NCI-H1694 (cell line): Measurements from ENCODE around the gene SLC1A7.

Experiments used
- DNase-seq: peaks from one replicate; lab custom pipeline; 2025; lab: John Stamatoyannopoulos, UW

SLC1A7 gene

DNA sequence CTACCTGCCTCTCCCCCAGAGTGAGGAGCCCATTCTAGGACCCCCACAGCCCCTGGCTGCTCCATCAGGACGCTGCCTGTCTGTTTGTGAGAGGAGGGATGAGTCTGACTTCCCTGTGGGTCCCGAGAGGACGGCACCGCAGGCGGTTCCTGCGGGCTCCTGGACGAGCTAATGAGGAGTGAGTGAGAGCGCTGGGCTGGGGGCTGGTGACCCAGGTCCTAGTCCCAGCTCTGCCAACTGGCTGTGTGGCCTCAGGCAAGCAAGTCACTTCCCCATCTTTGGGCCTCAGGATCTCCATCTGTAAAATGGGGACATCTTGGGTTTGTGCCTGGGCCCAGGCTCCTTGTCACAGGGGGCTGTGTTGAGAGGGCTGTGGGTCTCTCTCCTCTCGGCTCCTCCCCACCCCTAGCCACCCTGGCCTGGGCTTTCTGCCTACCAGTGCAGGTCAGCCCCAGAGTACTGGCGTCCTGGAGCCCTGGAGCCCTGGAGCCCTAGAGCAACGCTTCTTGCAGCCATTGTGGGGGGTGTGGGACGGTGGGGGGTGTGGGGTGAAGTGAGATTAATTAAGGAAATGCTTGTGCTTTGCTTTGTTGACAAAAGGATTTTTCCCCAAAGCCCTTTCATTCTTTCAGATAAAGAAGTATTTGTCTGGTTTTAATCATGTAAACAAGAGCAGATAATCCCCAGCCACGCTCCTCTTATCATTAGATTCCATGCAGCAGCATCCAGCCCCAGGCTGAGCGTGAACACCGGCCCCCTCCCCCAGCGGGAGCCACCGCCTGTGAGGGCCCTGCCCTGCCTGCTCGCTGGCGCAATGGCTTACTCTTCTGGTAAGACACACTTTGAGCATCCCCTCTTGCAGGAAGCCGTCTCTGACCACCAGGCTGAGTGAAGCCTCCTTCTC, 26.8 kb downstream of the SLC1A7 start:
- no peak for DNase-seq

DNA sequence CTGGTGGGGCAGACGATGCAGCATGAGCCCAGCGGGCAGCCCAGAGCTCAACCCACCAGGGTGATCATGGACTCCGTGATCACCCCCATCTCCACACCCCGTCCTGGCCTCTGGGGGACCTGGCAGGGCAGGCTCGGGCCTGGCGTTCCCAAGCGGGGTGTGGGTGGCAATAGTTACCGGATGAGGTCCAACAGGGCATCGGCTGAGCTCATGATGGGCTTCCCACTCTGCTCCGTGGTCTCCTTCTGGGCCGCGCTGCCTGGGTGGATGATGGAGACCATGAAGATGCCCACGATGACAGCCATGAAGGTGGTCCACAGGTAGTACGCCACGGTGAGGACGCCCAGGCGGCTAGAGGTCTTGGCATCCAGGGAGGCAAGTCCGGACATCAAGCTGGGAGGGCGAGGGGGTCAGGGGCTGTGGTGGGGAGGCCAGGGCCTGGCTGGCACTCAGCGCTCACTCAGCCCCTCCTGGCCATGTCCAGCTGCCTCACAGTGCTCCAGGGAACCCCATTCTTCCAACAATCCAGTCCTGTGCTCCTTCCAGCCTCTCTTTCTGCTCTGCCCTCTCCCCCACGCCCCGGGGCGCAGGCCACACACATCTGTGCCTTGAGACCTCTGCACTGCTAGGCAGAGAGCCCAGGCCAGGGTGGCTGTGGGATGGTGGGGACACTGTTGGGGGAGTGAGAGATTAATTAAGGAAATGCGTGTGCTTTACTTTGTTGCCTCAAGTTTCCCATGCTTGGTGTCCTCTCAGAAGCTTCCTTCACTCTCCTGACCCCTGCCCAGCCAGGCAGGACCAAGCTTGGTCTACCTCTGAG, 27.6 kb downstream of the SLC1A7 start:
- no peak for DNase-seq

DNA sequence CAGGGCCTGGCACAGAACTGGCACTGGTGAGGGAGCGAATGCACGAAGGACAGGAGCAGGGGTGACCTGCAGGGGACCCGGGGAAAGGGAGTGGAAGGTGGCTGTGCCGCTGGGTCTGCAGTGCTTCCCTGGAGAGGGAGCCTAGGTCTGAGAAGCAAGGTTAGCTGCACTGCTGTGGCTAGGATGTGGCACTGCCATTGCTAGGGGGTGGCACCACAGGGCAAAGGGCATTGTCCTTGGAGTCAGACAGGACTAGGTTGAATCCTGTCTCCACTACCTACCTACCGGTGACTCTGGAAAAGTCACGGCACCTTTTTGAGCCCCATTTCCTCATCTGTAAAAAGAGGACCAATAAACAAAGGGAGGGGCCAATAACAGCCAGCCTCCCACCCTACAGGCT, 28.3 kb downstream of the SLC1A7 start:
- no peak for DNase-seq

DNA sequence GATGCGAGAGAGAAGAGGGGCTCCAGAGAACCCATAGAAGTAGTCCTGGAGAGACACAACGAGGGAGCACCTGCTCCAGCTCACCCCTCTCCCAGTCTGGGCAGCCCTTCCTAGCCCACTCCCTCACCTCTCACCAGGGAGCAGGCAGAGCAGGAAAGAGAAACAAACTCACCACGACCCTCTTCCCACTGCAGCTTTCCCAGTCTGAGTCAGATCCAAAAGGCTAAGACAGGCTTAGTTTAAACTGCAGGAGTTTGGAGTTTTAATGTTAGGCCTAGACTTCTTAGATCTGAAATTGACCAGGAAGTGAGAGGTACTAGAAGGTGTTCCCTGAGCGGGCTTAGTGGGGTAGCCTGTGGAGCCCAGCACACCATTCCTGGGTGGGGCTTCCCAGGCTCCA, 29.6 kb downstream of the SLC1A7 start:
- no peak for DNase-seq

DNA sequence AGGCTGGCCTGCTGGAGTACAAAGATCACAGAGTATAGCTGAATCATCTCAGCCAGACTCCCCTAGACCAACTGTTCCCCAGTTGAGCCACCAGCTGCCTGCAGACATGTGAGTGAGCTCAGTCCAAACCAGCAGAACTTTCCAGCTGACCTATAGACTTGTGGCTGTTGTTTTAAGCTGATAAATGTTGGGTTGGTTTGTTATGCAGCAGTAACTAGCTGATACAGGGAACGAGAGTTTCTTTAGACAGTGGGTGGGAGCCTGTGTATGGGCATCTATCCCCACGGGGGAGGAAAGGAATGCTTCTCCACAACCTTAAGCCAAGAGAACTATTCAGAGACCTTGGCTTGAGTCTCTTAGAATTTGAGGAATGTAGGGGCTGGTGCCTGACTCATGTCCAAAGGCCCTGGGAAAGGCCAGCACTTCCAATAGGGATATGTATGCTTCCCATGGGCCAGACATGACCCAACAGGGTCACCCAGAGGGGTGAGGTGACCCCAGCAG, 30.1 kb downstream of the SLC1A7 start:
- no peak for DNase-seq

DNA sequence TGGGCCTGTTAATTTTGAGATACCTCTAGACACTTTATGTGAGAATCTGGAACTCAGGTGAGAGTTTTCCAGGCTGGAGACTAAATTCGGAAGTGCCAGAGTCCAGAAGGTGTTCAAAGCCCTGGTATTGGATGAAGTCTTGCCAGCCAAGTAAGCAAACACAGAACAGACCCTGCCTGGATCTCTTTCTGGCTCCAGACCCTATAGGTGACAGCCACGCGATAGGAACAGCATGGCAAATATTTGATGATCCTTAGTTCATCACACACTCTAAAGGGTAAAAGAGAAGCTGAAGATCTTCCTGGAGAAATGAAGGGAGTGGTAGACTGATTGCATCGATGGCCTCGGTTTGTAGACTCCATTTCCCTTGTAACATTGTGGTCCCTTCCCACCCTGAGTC, 30.7 kb downstream of the SLC1A7 start:
- no peak for DNase-seq

DNA sequence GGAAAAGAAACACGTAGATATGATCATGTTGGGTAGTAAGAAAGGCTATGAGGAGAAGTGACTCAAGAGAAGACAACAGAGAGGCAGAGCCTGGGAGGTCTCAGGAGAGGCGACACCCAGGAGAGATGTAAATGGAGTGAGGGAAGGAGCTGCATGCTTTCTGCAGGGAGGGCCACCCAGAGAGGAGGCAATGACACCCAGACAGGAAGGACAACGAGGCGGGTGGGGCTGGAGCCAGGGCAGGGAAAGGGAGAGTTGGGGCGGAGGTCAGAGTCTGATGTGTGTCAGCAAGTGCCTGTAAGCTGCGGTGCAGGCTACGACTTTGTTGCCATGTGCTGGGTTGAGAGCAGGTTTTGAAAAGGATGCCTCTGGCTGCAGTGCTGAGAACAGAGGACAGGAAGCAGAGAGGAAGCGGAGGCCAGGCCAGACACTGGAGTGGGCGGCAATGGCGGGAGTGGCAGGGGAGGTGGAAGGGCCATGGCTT, 31.3 kb downstream of the SLC1A7 start:
- no peak for DNase-seq

DNA sequence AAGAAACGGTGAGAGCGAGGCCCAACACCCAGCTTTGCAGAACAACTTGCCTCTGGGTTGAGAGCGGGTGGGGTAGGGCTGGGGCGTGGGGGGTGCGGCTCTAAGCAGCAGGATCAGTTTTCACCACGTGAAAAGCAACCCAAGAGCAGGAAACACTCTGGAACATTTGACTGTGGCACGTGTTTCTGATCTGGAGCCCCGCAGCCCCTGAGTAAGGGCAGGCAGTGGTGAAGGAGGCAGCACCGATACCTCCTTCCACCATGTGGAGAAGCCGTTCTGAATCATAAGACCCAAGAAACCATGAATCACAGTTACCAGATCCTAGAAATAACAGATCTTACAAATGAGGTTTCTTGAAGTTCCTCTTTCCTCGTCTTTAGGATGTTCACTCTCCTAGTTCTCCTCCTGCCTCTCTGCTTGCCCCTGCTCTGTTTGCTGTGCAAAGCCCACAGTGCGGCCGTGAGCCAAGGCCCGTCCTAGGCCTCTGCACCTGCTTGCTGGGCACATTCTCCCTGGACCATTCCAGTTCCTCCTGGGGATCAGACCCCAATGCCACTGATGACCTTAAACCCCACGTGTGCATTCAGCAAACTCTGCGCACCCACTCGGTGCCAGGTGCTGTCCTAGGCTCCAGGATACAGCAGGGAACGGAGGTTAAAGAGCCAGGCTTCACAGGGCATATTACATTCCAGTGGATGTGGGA, 31.9 kb downstream of the SLC1A7 start:
- DNase-seq: no peak

DNA sequence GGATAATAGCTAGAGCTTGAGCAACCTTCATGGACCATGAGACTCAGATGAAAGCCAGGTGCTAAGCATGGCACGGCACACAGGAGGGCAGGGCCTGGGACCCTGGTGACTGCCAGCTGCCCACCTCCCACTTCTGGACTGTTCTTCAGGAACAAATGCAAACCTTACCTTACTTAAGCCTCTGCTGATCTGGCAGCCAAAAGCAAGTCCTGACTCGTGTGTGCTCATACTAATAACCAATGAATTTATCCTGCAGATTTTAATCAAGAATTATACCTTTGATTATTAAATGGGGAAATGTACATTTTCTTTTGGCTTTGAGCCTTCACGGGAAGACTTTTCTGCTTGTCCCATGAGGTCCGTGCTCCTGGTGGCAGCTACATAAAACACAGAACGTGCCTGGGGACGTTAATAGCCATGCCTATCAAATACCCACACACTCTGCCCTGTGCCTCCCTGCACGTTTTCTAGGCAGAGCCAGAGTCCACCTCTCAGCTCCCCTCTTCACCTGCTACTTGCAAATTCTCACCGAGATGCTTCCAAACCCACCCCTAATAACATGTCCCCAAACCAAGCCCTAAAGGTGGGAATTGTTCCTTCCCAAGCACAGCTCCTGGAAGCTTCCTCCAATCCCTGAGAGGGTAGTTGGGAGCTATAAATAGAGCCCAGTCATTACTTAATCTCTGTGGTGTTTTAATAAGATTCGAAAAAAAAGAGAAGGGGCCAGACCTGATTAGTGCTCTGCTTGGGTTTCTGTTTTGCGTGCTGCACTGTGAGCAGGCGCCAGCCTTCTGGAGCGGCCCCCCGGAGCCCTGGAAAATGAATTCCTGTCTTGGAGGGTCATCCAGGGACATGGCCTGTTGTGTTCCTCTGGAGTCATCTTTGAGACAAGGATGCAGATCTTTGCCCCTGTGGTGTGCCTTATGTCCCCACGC, 33.5 kb downstream of the SLC1A7 start:
- DNase-seq: no peak

DNA sequence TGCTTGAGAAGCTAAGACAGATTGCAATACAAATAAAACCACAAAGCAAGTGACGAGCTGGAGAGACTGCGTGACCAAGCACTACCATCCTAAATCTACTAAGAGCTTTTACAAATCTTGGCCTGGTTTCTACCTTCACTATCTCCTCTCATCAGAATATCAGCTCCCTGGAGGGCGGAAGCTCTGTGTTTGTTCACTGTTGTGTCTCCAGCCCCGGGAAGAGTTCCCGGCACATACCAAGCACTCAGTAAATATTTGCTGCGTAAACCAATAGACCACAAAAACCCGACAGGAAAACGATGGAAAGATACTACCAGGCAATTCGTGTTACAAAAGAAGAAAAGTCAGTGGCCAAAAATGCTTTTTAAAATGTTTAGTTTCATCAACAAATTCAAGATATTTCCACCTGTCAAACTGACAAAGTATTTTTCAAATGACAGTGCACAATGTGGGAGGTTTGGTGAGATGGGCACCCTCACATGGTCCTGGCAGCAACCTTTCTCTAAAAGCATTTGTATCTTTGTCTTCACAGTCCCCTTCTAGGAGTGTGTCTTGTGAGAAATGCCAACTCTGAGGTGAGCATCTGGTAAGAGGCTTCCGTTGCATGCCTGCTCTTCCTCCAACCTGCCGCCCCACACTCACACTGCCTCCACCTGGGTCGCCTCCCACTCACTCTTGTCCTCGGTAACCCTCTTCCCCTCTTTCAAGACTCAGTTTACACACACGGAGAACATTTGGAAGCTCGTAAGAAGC, 34.7 kb downstream of the SLC1A7 start:
- DNase-seq: no peak

DNA sequence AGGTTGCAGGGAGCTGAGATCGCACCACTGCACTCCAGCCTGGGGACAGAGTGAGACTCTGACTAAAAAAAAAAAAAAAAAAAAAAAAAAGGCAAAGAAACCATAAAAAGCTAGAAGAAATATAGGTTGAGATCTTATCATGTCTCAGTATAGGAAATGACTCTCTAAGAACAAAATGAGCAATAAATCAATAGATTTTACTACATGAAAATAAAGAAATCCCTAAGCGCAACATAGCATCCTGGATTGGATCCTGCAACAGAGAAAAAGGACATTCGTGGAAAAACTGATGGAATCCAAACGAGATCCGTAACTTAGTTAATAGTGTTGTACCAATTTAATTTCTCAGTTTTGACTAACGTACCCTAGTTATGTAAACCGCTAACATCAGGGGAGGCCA, 35.3 kb downstream of the SLC1A7 start:
- DNase-seq: no peak

DNA sequence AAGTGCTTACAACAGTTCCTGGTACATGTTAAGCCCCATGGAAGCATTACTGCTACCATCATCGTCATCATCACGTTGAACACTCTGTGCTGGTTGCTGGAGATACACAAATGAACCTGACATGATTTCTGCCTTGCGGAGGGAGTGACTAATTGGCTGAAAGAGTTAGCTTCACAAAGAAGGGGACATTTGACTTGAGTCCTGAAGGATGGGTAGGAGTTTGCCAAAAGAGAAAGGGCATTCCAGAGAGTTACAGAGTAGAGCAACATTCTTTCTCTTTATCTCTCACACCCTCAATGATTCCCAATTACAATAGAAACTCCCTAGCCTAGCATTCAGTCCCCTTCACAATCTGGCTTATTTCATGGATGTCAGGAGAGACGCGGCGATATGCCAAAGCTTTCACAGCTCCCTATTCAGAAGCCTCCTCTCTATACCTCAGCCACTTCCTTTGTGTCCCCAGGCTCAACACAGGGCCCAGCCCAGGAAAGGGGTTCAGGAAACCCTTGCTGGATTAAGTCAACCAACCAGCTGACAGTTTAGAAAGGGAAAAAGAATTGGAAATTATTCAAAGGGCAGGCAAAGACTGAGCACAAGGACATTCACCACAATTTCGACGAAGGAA, 38.0 kb downstream of the SLC1A7 start:
- DNase-seq: no peak

DNA sequence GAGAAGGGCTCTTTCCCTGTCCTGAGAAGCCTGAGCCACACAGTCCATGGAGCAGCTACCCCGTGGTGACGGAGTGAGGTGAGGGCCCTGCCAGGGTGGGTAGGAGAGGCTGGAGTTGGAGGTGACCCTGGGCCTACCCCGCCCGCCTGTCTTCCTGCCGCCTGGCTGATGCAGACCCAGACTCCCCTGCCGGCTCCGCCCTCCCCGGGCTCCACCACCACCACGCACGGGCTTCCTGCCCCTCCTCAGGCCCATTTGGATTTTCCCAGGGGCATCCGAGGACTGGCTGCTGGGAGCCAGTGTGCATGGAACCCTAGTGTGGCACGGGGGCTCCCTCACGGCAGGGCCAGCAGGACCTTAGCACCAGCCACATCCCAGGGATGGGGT, 47.9 kb downstream of the SLC1A7 start:
- DNase-seq: no peak

DNA sequence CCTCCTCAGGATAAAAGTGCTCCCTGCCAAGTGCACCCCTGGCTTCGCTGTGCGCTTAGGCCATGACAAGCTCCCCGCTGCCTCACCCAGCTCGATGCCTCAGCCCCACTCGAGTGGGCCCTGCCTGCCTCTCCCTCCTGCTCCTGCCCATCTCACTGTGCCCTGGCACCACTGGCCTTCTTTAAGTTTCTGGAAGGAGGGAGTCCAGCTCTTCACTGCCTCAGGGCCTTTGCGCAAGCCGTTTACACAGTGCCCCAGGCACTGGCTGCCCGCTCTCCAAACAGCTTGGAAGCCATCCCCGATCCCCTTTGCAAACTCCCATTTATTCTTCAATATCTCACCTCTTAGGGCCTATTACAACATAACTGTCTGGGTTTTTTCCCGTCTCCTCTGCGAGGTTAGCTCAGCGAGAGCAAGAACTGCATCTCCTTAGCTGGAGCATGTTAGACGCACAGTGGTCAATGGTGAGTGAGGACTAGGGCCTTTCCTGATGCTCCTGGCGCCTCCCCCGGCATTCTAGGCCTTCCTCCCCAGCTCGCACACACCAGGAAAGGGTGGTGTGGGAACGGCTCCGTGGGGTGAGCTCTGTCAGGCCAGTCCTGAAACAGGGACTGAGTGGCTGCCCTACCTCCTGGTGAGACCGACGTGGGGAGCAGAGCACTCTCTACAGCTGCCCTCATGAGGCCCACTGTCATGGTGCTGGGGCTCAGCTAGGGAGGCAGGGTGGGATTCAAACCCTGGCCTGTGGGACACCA, 48.5 kb downstream of the SLC1A7 start:
- no peak for DNase-seq

DNA sequence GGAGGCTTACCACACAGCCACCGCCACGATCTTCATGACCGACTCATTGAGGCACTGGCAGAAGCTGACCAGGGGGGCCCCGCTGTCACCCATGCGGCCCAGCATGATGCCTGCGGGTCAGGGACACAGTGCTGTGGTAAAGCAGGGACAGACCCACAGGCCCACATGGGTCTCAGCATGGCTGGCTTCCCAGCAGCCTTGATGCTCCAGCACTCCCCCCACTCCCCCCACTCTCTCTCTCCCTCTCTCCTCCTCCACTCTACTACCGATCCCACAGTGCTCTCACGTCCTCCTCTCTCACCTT, 49.0 kb downstream of the SLC1A7 start:
- no peak for DNase-seq

DNA sequence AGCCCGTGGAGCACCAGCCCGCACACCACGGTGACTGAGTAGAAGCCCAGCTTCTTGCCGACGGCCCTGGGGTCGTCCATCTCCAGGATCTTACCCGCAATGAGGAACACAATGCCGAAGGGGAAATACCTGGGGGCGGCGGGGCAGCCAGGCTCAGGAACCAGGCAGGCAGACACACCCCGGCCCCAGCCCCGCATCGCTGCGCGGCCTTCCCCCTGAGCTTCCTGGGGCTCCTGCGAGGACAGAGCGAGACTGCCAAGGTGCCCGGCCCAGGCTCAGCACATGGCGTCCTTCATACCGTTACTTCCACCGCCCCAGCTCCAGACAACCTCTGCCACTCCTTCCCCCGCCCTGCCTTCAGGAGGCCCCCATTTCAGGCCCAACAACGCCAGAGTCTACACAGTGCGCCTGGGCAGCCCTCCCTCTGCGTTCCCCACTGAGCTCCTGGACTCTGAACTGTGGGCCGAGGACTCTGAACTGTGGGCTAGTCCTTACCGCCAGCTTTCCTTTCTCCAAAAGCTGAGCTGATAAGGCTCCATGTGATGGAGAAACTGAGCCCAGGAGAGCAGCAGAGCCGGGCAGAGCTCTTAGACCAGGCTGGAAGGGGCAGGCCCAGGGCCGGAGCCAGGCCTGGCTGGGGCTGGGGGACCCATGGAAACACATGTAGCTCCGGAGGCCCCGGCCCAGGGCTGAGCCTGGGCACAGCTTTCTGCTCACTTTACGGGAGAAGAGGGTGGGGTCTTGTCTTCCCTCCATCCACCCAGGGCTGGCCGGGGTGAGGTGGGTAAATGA, 49.6 kb downstream of the SLC1A7 start:
- no peak for DNase-seq

DNA sequence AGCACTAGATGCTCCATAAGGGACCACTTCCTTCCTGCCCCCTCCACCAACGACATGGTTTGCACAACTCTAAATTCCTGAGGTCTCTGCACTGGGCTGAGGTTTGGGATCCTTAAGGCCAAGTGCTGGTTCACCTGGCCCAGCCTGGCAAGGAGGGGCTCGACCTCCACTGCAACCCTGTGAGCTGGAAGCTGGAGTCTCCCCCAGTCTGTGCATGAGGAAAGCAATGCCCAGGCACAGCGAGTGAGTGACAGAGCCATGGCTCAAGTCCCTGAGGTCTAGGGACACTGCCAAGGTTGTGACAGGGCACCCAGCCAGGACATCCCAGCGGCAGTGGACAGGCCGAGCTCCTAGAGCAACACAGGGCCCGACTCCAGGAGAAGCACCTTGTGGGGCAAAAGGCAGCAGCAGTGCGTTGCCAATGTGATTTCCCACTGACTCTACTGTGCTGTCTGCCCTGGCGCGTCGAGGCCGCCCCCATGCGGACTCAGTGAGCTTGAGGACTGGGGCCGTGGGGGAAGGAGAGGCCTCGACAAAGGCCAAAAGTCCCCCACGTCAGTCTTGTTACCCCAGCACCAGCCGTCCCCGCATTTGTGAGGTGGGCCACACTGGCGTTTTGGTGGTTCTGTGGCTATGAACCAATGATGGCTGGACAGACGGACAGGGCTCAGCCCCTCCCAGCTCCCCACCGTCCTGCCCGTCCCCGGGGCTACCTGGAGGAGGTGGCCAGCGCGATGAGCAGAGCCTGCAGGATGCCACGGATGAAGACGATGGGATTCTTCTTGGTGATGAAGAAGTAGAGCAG, 50.4 kb downstream of the SLC1A7 start:
- no peak for DNase-seq
